Upper lobe of left lung (tissue), 4 donors: ENCODE data around the gene WDR45B.

Source experiments
- CTCF ChIP-seq, 6 experiments: fragments of 450-650 bp in 4 of 6; fragments of 200-600 bp in 2 of 6; sonication (generic) in 2 of 6; IDR thresholded peaks; one replicate each; pipeline ENCODE4 v1.5.1; 2016 to 2019; ENCODE audit warnings: antibody characterized with exemption in 6 of 6
- EP300 ChIP-seq, 4 donors: sonication (generic); formaldehyde crosslinking; IDR thresholded peaks; one replicate each; pipeline ENCODE4 v1.5.1; 2017; ENCODE audit warnings: antibody characterized with exemption in 4 of 4, control low read depth in 2 of 4
- POLR2A ChIP-seq, 4 donors: fragments of 450-650 bp; IDR thresholded peaks; one replicate each; pipeline ENCODE4 v1.5.1; 2016 to 2017; ENCODE audit warnings: antibody characterized with exemption in 4 of 4, mild to moderate bottlenecking in 2 of 4
- POLR2AphosphoS5 ChIP-seq, 2 donors: sonication (generic); formaldehyde crosslinking; IDR thresholded peaks; one replicate each; pipeline ENCODE4 v1.5.1; 2017; ENCODE audit warnings: antibody characterized with exemption in 2 of 2

DNA sequence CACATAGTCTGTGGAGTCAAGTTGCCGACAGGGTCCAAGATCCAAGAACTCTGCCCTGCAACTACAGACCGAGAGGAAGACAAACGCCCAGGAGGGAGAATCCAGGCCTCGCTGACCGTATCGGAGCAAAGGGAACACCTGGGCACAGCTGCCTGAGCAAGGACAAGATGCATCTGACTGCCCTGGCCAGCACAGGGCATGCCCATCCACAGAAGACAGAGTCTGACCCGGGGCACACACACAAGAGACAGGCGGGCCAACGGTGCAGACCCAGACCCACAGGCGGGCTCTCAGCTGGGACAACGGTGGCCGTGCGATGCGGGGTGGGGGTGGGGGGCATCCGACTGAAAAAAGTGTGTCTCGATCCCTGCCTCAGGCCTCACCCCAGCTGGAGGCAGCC lies 44.0 kb upstream of the WDR45B start:
- TF ChIP-seq CTCF (IDR thresholded peaks at IDR 0.05) (no peak), POLR2A (IDR thresholded peaks at IDR 0.05) (no peak), POLR2AphosphoS5 (IDR thresholded peaks at IDR 0.05) (no peak), EP300 (IDR thresholded peaks at IDR 0.05) (no peak)
